OCI-LY1 (cell line): ENCODE results near the gene GFOD1.

ENCODE experiments used
- H2AFZ ChIP-seq: fragments of 200-600 bp; sonication (generic), shearing (Covaris generic); 2 replicates; pipeline ENCODE4 v1.6.0; 2014; ENCODE audit warnings: antibody characterized with exemption, mild to moderate bottlenecking, low read length
- H3F3A ChIP-seq: fragments of 200-600 bp; sonication (generic), shearing (Covaris generic); 2 replicates; pipeline ENCODE4 v1.6.0; 2014; ENCODE audit warnings: mild to moderate bottlenecking, antibody characterized with exemption, low read length, moderate library complexity; ENCODE audit not compliant: insufficient read depth
- H3K27ac ChIP-seq: fragments of 200-600 bp; sonication (generic); 2 replicates; pipeline ENCODE4 v1.5.1; 2014; ENCODE audit warnings: low read length, mixed run types, mild to moderate bottlenecking, low read depth; ENCODE audit not compliant: poor library complexity, severe bottlenecking
- H3K27me3 ChIP-seq: fragments of 200-600 bp; sonication (generic); 2 replicates; pipeline ENCODE4 v1.6.0; 2014; ENCODE audit warnings: antibody characterized with exemption, mild to moderate bottlenecking, low read length, moderate library complexity; ENCODE audit not compliant: insufficient read depth
- H3K36me3 ChIP-seq: fragments of 200-600 bp; sonication (generic); 2 replicates; pipeline ENCODE4 v1.6.1; 2014; ENCODE audit warnings: mild to moderate bottlenecking, antibody characterized with exemption, low read length, moderate library complexity, mixed read lengths; ENCODE audit not compliant: insufficient read depth
- H3K4me1 ChIP-seq: fragments of 200-600 bp; sonication (generic); 2 replicates; pipeline ENCODE4 v1.5.1; 2014; ENCODE audit warnings: mild to moderate bottlenecking, low read length, moderate library complexity; ENCODE audit not compliant: insufficient read depth, severe bottlenecking
- H3K4me2 ChIP-seq: fragments of 200-600 bp; sonication (generic), shearing (Covaris generic); 2 replicates; pipeline ENCODE4 v1.6.1; 2014; ENCODE audit warnings: low read length
- H3K4me3 ChIP-seq: fragments of 200-600 bp; sonication (generic); 2 replicates; pipeline ENCODE4 v1.5.1; 2014; ENCODE audit warnings: low read length, low read depth, mild to moderate bottlenecking, mixed read lengths; ENCODE audit not compliant: poor library complexity, severe bottlenecking
- H3K79me2 ChIP-seq: fragments of 200-600 bp; shearing (Covaris generic); 2 replicates; pipeline ENCODE4 v1.6.1; 2016; ENCODE audit warnings: mixed run types, low read length, mixed read lengths; ENCODE audit not compliant: insufficient read depth
- H3K9ac ChIP-seq: fragments of 200-600 bp; sonication (generic), shearing (Covaris generic); 2 replicates; pipeline ENCODE4 v1.6.1; 2014; ENCODE audit warnings: mild to moderate bottlenecking, low read length, mixed read lengths
- H3K9me2 ChIP-seq: fragments of 200-600 bp; sonication (generic), shearing (Covaris generic); 2 replicates; pipeline ENCODE4 v1.6.1; 2014; ENCODE audit warnings: low read depth, mild to moderate bottlenecking, low read length, mixed read lengths
- H3K9me3 ChIP-seq: fragments of 200-600 bp; shearing (Covaris generic); 2 replicates; pipeline ENCODE4 v1.6.1; 2014; ENCODE audit warnings: low read length, mixed read lengths
- H4K20me1 ChIP-seq: fragments of 200-600 bp; sonication (generic), shearing (Covaris generic); 2 replicates; pipeline ENCODE4 v1.6.0; 2016; ENCODE audit warnings: mild to moderate bottlenecking, low read length; ENCODE audit not compliant: insufficient read depth
- CTCF ChIP-seq: fragments of 200-600 bp; sonication (generic), shearing (Covaris generic); IDR thresholded peaks from 2 replicates; pipeline ENCODE4 v1.5.1; 2017; ENCODE audit warnings: mild to moderate bottlenecking, antibody characterized with exemption, low read length, moderate library complexity, mixed read lengths
- EZH2 ChIP-seq: fragments of 200-600 bp; sonication (generic), shearing (Covaris generic); IDR thresholded peaks from 2 replicates; pipeline ENCODE4 v1.8.0; 2017; ENCODE audit warnings: borderline replicate concordance, mixed run types, mild to moderate bottlenecking, antibody characterized with exemption, low read length, moderate library complexity, mixed read lengths

The GFOD1 gene

GRCh38 chr6:13412211-13412610 lies 75.2 kb downstream of the GFOD1 start:
- H3K79me2 ChIP-seq = no peaks in the 10 kb centered on the region
- TF ChIP-seq CTCF (no peak), EZH2 (no peak)
- H3K9me3 ChIP-seq = no peaks in the 10 kb centered on the region
- H3K27ac ChIP-seq = no peak overlapping the region
- no peaks in the 10 kb centered on the region for H3K9me2 ChIP-seq
- H3K4me3 ChIP-seq = no peak overlapping the region
- H3K4me1 ChIP-seq = no peaks in the 10 kb centered on the region
- H4K20me1 ChIP-seq = no peaks in the 10 kb centered on the region
- H3K9ac ChIP-seq = no peak overlapping the region
- H3K4me2 ChIP-seq = no peak overlapping the region
- no peaks in the 10 kb centered on the region for H3F3A ChIP-seq
- H2AFZ ChIP-seq = no peak overlapping the region
- H3K36me3 ChIP-seq = peaks cover 27% of the 10 kb centered on the region
- no peaks in the 10 kb centered on the region for H3K27me3 ChIP-seq

- Histone ChIP-seq H4K20me1 (no peaks in the 10 kb centered on the region), H3K9me3 (no peaks in the 10 kb centered on the region), H3F3A (no peaks in the 10 kb centered on the region), H3K27ac (no peak overlapping the region), H3K9ac (no peak overlapping the region), H3K4me2 (no peak overlapping the region), H3K9me2 (no peaks in the 10 kb centered on the region), H3K27me3 (no peaks in the 10 kb centered on the region), H3K79me2 (no peaks in the 10 kb centered on the region), H2AFZ (no peak overlapping the region), H3K4me3 (no peak overlapping the region), H3K36me3 (peaks cover 23% of the 10 kb centered on the region), H3K4me1 (peaks cover 4% of the 10 kb centered on the region)
- TF ChIP-seq EZH2 (no peak), CTCF (no peak)
Measured at GRCh38 chr6:13411484-13411883, 75.9 kb downstream of the GFOD1 start.

DNA sequence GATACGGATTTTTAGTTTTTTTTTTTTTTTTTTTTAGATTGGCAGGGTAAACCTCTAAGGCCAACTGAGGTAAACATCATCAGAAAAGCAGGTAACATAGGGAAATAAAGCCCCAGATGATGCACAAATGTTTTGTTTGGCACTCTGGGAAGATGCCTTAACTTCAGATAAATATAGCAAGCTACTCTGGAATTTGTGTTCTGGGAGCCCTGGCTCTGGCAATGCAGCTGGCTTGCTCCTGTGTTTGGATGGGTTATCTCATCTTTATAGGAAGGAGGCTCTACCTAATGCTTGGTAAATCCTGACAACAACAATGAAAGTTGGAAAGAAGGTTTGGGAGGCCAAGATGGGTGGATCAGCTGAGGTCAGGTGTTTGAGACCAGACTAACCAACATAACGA lies 77.4 kb downstream of the GFOD1 start:
- H3K36me3 ChIP-seq = peaks cover 12% of the 10 kb centered on the region; the same call in 1 of the 2 replicates
- no peak overlapping the region for H2AFZ ChIP-seq
- H4K20me1 ChIP-seq = no peaks in the 10 kb centered on the region
- no peak overlapping the region for H3K4me2 ChIP-seq
- no peaks in the 10 kb centered on the region for H3K27me3 ChIP-seq
- no peak overlapping the region for H3K9ac ChIP-seq
- H3K27ac ChIP-seq = no peak overlapping the region
- H3K4me3 ChIP-seq = no peak overlapping the region
- TF ChIP-seq CTCF = no peak
- no peak for TF ChIP-seq EZH2
- H3K9me2 ChIP-seq = no peaks in the 10 kb centered on the region
- H3K4me1 ChIP-seq = peaks cover 4% of the 10 kb centered on the region
- H3K9me3 ChIP-seq = no peaks in the 10 kb centered on the region
- H3F3A ChIP-seq = no peaks in the 10 kb centered on the region
- no peaks in the 10 kb centered on the region for H3K79me2 ChIP-seq
